ENCODE results near the gene ASMT.

GRCh38 chrX:1602299-1602698 lies 12.6 kb upstream of the ASMT start:
- TF ChIP-seq, protein P1, sequence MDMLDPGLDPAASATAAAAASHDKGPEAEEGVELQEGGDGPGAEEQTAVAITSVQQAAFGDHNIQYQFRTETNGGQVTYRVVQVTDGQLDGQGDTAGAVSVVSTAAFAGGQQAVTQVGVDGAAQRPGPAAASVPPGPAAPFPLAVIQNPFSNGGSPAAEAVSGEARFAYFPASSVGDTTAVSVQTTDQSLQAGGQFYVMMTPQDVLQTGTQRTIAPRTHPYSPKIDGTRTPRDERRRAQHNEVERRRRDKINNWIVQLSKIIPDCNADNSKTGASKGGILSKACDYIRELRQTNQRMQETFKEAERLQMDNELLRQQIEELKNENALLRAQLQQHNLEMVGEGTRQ (IDR thresholded peaks at IDR 0.05; ENCODE audit: borderline replicate concordance, low read depth, low read length), result no peak
- TF ChIP-seq CTCF (IDR thresholded peaks at IDR 0.05) (no peak), TAF1 (IDR thresholded peaks at IDR 0.05; ENCODE audit: borderline replicate concordance, low read depth, low read length) (no peak), POLR2AphosphoS5 (IDR thresholded peaks at IDR 0.05; ENCODE audit: low read depth, low read length) (no peak), TCF12 (IDR thresholded peaks at IDR 0.05) (no peak), FOSL2 (IDR thresholded peaks at IDR 0.05; ENCODE audit: borderline replicate concordance, low read depth) (no peak), EP300 (IDR thresholded peaks at IDR 0.05; ENCODE audit: borderline replicate concordance in 1 of 2, low read depth in 1 of 2, low read length in 1 of 2) (no peak), RAD21 (IDR thresholded peaks at IDR 0.05; ENCODE audit: low read length) (no peak)

All from SK-N-SH (cell line).